Stomach smooth muscle (tissue), 2 donors: ENCODE results near the gene SLC5A2.

Source experiments
- H3K27ac ChIP-seq: one replicate; pipeline ENCODE4 v1.7.0; 2013; ENCODE audit warnings: mild to moderate bottlenecking, low read length, inconsistent platforms
- H3K27me3 ChIP-seq, 2 donors: one replicate each; pipeline ENCODE4 v1.7.0; 2013; ENCODE audit warnings: low read length in 2 of 2; ENCODE audit not compliant: insufficient read depth in 2 of 2, control insufficient read depth in 1 of 2
- H3K36me3 ChIP-seq, 2 donors: one replicate each; pipeline ENCODE4 v1.7.0; 2013; ENCODE audit warnings: low read length in 2 of 2; ENCODE audit not compliant: control insufficient read depth in 2 of 2, insufficient read depth in 2 of 2
- H3K4me1 ChIP-seq: one replicate; pipeline ENCODE4 v1.7.0; 2013; ENCODE audit warnings: low read length; ENCODE audit not compliant: control insufficient read depth, insufficient read depth
- H3K4me3 ChIP-seq, 2 donors: one replicate each; pipeline ENCODE4 v1.7.0; 2013; ENCODE audit warnings: low read length in 2 of 2
- H3K9ac ChIP-seq, 2 donors: one replicate each; pipeline ENCODE4 v1.7.0; 2013; ENCODE audit warnings: low read length in 2 of 2, mild to moderate bottlenecking in 1 of 2
- H3K9me3 ChIP-seq, 2 donors: one replicate each; pipeline ENCODE4 v1.7.0; 2013; ENCODE audit warnings: low read length in 2 of 2; ENCODE audit not compliant: control insufficient read depth in 2 of 2
- donor health status: healthy.
- donor health status: Pancreatic carcinoma.

SLC5A2 gene

DNA sequence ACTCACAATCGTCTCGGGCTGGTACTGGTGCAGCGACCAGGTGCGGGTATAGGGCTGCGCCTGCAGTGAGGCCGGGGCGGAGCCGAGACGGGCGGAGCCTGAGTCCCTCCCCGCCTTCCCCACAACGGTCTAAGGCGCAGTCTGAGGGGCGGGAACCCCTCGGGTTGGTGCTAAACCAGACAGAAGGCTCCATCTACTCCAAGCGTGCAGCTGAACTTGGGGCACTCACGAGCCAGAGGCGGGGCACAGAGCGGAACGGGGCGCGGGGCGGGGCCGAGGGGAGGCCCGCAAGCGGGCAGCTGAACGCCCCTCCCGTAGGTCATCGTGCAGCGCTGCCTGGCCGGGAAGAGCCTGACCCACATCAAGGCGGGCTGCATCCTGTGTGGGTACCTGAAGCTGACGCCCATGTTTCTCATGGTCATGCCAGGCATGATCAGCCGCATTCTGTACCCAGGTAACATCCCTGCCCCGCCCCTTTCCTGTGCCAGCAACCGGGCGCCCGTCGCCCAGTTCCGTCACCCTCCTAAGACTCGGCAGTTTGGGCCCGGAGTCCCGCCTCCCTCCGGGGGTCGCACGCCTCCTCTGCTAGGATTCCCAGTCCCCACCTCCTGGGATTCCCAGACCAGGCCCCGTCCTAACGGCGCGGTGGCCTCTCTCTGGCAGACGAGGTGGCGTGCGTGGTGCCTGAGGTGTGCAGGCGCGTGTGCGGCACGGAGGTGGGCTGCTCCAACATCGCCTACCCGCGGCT is 5.0 kb downstream of the SLC5A2 start:
- no peaks in the 10 kb centered on the region for H3K9me3 ChIP-seq
- peak overlapping the region; percentile 8 to 21 for H3K9ac ChIP-seq
- no peak overlapping the region for H3K27ac ChIP-seq
- peak overlapping the region; percentile 68 to 76 for H3K4me3 ChIP-seq
- H3K27me3 ChIP-seq, result peaks cover 25 to 31% of the 10 kb centered on the region in 2 donors
- H3K36me3 ChIP-seq, result peaks cover 13 to 20% of the 10 kb centered on the region in 2 donors
- H3K4me1 ChIP-seq, result peaks cover 18% of the 10 kb centered on the region

DNA sequence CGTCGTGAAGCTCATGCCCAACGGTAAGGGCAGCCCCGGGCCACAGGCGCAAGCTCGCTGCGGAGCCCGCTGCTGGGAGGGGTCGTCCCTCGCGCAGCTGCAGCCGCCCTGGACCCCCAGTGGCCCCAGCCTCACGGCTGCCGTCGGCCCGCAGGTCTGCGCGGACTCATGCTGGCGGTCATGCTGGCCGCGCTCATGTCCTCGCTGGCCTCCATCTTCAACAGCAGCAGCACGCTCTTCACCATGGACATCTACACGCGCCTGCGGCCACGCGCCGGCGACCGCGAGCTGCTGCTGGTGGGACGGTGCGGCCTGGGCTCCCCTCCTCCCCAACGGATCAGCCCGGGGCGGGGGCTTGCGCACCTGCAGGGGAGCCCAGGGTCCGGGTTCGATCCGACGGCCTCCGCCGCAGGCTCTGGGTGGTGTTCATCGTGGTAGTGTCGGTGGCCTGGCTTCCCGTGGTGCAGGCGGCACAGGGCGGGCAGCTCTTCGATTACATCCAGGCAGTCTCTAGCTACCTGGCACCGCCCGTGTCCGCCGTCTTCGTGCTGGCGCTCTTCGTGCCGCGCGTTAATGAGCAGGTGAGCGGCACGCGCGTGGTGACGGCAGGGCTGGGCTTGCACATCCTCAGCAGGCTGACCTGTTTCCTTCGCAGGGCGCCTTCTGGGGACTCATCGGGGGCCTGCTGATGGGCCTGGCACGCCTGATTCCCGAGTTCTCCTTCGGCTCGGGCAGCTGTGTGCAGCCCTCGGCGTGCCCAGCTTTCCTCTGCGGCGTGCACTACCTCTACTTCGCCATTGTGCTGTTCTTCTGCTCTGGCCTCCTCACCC is 5.8 kb downstream of the SLC5A2 start:
- H3K9me3 ChIP-seq, result no peaks in the 10 kb centered on the region
- H3K27me3 ChIP-seq, result peaks cover 25 to 31% of the 10 kb centered on the region in 2 donors
- H3K9ac ChIP-seq, result peak overlapping the region in 1 of 2 donors; percentile 8
- H3K36me3 ChIP-seq, result peaks cover 17 to 27% of the 10 kb centered on the region in 2 donors
- peak overlapping the region; percentile 68 to 76 for H3K4me3 ChIP-seq
- no peak overlapping the region for H3K27ac ChIP-seq
- peaks cover 18% of the 10 kb centered on the region for H3K4me1 ChIP-seq

DNA sequence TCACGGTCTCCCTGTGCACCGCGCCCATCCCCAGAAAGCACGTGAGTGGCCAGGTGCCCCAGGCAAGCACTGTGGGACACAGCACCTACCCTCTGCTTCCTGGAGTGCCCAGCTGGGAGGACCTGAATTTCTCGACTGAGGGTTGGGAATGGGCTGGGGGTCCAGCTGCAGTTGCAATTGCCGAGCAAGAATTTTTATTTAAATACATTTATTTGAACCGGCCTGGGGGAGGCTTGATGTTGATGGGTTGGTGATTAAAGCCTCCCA is 6.3 kb downstream of the SLC5A2 start:
- no peak overlapping the region for H3K9ac ChIP-seq

DNA sequence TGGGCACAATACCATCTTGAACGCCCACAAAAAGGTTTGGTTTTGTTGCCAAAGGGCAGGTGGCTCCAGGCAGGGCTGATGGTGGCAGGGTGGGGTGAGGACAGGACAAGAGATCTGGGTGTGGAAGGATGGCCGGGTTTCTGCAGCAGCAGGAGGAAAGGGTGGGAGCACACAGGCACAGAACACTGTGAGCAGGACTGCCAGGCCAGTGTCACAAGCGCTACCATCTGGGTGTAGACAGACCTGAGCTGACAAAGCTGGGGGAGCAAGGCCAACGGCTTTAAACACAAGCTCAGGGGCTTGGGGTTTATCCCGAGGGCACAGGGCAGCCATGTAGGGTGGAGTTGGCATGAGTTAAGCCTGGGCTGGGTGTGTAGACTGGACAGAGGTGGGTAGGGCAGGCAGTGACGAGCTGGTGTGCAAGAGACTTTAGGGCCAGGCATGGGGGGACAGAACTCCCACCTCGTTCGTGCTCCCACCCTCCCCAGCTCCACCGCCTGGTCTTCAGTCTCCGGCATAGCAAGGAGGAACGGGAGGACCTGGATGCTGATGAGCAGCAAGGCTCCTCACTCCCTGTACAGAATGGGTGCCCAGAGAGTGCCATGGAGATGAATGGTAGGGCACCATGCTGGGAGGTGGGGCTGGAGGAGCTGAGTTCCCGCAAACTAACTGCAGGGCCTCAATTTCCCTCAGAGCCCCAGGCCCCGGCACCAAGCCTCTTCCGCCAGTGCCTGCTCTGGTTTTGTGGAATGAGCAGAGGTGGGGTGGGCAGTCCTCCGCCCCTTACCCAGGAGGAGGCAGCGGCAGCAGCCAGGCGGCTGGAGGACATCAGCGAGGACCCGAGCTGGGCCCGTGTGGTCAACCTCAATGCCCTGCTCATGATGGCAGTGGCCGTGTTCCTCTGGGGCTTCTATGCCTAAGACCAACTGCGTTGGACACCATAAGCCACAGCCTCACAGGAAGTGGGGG is 7.0 kb downstream of the SLC5A2 start:
- Histone ChIP-seq H3K36me3 (peaks cover 20 to 33% of the 10 kb centered on the region in 2 donors), H3K27ac (no peak overlapping the region), H3K27me3 (peaks cover 24 to 31% of the 10 kb centered on the region in 2 donors), H3K4me3 (no peak overlapping the region), H3K9ac (no peak overlapping the region), H3K9me3 (no peaks in the 10 kb centered on the region), H3K4me1 (peaks cover 18% of the 10 kb centered on the region)

More for the DNA sequence above, 6.3 kb downstream of the SLC5A2 start:
- Histone ChIP-seq H3K27me3 (peaks cover 25 to 31% of the 10 kb centered on the region in 2 donors), H3K9me3 (no peaks in the 10 kb centered on the region), H3K4me3 (no peak overlapping the region), H3K36me3 (peaks cover 18 to 29% of the 10 kb centered on the region in 2 donors), H3K4me1 (peaks cover 18% of the 10 kb centered on the region), H3K27ac (no peak overlapping the region)

DNA sequence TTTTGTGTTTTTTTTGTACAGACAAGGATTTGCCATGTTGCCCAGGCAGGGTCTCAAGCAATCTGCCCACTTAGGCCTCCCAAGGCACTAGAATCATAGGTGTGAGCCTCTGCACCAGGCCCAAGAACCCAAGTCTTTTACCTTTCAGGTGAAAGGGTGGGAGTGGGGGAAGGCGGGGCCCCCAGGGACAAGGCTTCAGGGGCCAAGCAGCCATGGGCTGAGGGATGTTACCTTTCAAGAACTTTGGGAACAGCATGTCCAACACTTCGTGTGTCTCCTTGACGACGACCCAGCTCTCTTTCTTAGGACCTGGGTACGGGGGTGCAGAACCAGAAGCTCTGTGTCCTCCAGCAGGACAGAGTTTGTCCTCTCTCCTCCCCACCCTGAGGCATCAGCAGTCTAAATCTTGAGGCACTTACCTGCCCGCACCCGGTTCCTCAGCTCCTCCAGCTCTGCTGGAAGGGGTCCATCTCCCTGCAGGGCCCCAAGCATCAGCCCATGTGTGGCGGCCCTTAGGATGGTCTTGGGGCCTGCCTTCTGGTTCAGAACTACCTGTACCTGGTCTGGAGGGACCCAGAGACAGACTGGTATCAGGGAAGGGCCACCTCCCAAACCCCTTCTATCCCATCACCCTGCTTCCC is 9.0 kb downstream of the SLC5A2 start:
- H3K27me3 ChIP-seq, result peaks cover 12 to 15% of the 10 kb centered on the region in 2 donors
- no peak overlapping the region for H3K4me3 ChIP-seq
- peaks cover 18% of the 10 kb centered on the region for H3K4me1 ChIP-seq
- H3K27ac ChIP-seq, result no peak overlapping the region
- no peak overlapping the region for H3K9ac ChIP-seq
- no peaks in the 10 kb centered on the region for H3K9me3 ChIP-seq
- H3K36me3 ChIP-seq, result peaks cover 23 to 45% of the 10 kb centered on the region in 2 donors

DNA sequence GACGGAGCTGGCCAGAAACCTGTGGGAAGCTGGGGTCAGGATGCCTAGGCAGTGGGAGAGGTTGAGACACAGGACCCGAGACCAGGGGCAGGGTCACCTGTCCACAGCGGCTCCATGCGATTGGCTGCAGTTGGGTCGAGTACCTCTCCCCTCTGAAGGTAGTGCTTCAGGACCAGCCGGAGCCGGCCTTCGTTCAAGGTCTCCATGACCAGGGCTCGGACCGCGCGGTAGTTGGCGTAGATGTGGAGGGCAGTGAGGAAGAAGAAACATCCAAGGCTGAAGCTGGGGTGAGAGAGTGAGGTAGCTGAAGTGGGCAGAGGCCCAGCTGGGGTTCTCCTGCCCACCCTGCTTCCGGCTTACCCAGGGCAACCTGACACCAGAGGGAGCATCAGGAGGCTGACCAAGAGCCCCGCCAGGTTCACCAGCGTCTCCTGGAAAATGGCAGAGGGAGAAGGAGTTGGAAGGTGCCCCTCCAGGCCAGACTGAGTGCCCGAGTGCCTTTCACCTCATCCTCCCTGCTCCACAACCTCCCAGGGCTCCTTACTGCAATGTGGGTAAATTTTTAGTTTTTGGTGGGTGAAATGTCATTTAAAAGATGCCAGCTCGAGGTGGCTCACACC is 10.7 kb downstream of the SLC5A2 start:
- Histone ChIP-seq H3K9ac (no peak overlapping the region), H3K4me1 (peaks cover 3% of the 10 kb centered on the region), H3K9me3 (no peaks in the 10 kb centered on the region), H3K27ac (no peak overlapping the region), H3K4me3 (no peak overlapping the region), H3K36me3 (peaks cover 35 to 61% of the 10 kb centered on the region in 2 donors), H3K27me3 (no peaks in the 10 kb centered on the region)

DNA sequence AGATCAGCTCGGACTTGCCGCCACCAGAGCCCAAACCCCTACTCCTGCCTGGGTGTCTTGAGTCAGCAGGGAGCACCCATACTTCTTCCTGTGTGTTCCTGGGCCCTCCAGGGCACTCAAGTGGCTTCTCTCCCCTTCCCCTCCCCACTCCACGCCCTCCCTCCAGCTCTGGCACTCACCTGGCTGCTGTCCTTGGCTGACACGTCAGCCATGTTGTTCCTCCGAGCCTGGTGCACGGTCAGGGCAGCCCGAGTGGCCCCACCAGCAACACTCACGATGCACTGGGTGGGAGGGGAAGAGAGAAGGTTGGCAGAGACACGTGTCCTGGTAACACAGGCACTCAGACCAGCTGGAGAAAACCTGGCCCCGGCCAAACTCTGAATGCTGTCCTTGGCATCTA is 13.7 kb downstream of the SLC5A2 start:
- Histone ChIP-seq H3K9me3 (no peaks in the 10 kb centered on the region), H3K4me3 (no peak overlapping the region), H3K27me3 (no peaks in the 10 kb centered on the region), H3K27ac (no peak overlapping the region), H3K36me3 (peaks cover 48 to 71% of the 10 kb centered on the region in 2 donors), H3K9ac (no peak overlapping the region), H3K4me1 (no peaks in the 10 kb centered on the region)

DNA sequence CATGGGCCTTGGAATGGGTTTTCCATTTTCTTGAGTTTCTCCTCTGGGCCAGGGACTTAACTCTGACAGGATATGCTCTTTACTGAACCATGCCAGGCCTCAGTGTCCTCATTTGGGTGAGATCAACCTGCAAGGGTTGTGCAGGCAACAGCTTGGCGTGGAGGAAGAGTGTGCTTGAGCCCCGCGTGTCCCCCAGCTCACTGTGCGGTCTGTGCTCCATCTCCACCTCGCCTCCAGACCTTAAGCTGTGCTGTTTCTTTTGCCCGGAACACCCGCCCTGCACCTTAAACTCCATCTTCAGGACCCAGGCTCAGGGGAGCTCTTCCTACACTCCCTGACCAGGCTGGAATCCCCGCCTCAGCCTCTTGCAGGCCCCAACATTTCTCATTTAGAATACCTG is 15.6 kb downstream of the SLC5A2 start:
- Histone ChIP-seq H3K36me3 (peaks cover 32 to 53% of the 10 kb centered on the region in 2 donors), H3K4me3 (no peak overlapping the region), H3K9me3 (no peaks in the 10 kb centered on the region), H3K27me3 (no peaks in the 10 kb centered on the region), H3K9ac (no peak overlapping the region), H3K27ac (no peak overlapping the region), H3K4me1 (no peaks in the 10 kb centered on the region)

DNA sequence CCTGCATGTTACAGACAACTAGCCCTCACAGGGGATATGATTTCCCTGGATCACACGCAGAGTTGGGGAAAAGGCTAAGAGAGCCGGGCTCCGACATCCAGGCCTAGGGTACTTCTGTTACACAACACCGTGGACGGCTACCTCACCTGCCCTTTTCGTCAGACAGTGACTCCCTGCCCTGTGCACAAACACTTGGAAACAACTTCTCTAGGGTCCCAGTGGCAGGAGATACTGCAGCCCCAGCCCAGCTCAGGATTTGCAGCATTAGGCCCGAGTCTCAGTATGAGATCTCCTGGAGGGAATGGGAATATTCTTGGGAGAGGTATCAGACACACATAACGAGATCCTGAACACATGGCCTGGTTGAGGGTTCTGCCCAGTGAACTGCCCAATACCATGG is 17.0 kb downstream of the SLC5A2 start:
- Histone ChIP-seq H3K36me3 (peaks cover 31 to 45% of the 10 kb centered on the region in 2 donors), H3K4me3 (no peak overlapping the region), H3K9me3 (no peaks in the 10 kb centered on the region), H3K9ac (no peak overlapping the region), H3K4me1 (no peaks in the 10 kb centered on the region), H3K27ac (no peak overlapping the region), H3K27me3 (no peaks in the 10 kb centered on the region)
